ENCODE results near the gene LMOD2.
A peak's percentile ranks its signal among the peaks of the same experiment; 100 is the strongest.

Gene LMOD2

GRCh38 chr7:123615344-123615743, 40.3 kb upstream of the LMOD2 start:
- TF ChIP-seq ZNF274 (IDR thresholded peaks at IDR 0.05; ENCODE audit: low read length): no peak
- TF ChIP-seq ZNF274 (tag by site-specific recombination; IDR thresholded peaks at IDR 0.05; ENCODE audit: borderline replicate concordance): no peak
- Histone ChIP-seq H3K36me3 (ENCODE audit: control insufficient read depth in 2 of 2, insufficient read depth in 1 of 2, low read length in 2 of 2) (no peaks in the 10 kb centered on the region), H3K9me3 (ENCODE audit: control insufficient read depth, insufficient read depth, low read depth, low read length) (no peaks in the 10 kb centered on the region), H3K4me3 (ENCODE audit: low read depth, low read length) (no peak overlapping the region), H3K4me1 (ENCODE audit: control insufficient read depth, insufficient read depth, low read length) (no peaks in the 10 kb centered on the region), H3K27ac (ENCODE audit: extremely low read depth, low read depth, low read length) (no peak overlapping the region)
- POLR2A ChIA-PET: no interaction called here
- CTCF ChIA-PET: interaction anchor here (0.5 to 2.7 kb wide), 5 partner anchors 9 to 257 kb away, joined by 3 to 12 read pairs (median 3); no protein-coding TSS in a partner anchor

- Histone ChIP-seq H3K27ac (ENCODE audit: extremely low read depth, low read depth, low read length) (no peak overlapping the region), H3K4me3 (ENCODE audit: low read depth, low read length) (no peak overlapping the region), H3K4me1 (ENCODE audit: control insufficient read depth, insufficient read depth, low read length) (no peaks in the 10 kb centered on the region), H3K9me3 (ENCODE audit: control insufficient read depth, insufficient read depth, low read depth, low read length) (no peaks in the 10 kb centered on the region), H3K36me3 (ENCODE audit: control insufficient read depth in 2 of 2, insufficient read depth in 1 of 2, low read length in 2 of 2) (no peaks in the 10 kb centered on the region)
- CTCF ChIA-PET: interaction anchor here (0.6 to 0.8 kb wide), 2 partner anchors 9 to 32 kb away, joined by 3 to 4 read pairs; no protein-coding TSS in a partner anchor
- POLR2A ChIA-PET: no interaction called here
- no peak for TF ChIP-seq ATF2 (tag by site-specific recombination; IDR thresholded peaks at IDR 0.05; ENCODE audit: low read depth)
- TF ChIP-seq ZNF677 (tag by site-specific recombination; IDR thresholded peaks at IDR 0.05): no peak
- TF ChIP-seq ZNF248 (tag by site-specific recombination; IDR thresholded peaks at IDR 0.05): no peak
- no peak for TF ChIP-seq ZFP41 (tag by site-specific recombination; IDR thresholded peaks at IDR 0.05; ENCODE audit: borderline replicate concordance)
- no peak for TF ChIP-seq ZNF202 (tag by site-specific recombination; IDR thresholded peaks at IDR 0.05; ENCODE audit: borderline replicate concordance)
Measured at GRCh38 chr7:123616223-123616622, 39.4 kb upstream of the LMOD2 start.

GRCh38 chr7:123621707-123622106, 34.0 kb upstream of the LMOD2 start:
- no peaks in the 10 kb centered on the region for H3K36me3 ChIP-seq (ENCODE audit: control insufficient read depth in 2 of 2, insufficient read depth in 1 of 2, low read length in 2 of 2)
- no peaks in the 10 kb centered on the region for H3K9me3 ChIP-seq (ENCODE audit: control insufficient read depth, insufficient read depth, low read depth, low read length)
- 0 out of 2 replicates have a peak, but pooled peaks cover 4% of the 10 kb centered on the region for H3K4me1 ChIP-seq (ENCODE audit: control insufficient read depth, insufficient read depth, low read length)
- no peak for TF ChIP-seq PRDM2 (tag by site-specific recombination; IDR thresholded peaks at IDR 0.05; ENCODE audit: borderline replicate concordance)
- ChIA-PET CTCF (no interaction called here), POLR2A (no interaction called here)
- no peak overlapping the region for H3K4me3 ChIP-seq (ENCODE audit: low read depth, low read length)
- H3K27ac ChIP-seq (ENCODE audit: extremely low read depth, low read depth, low read length): no peak overlapping the region

- H3K36me3 ChIP-seq (ENCODE audit: control insufficient read depth in 2 of 2, insufficient read depth in 1 of 2, low read length in 2 of 2): no peaks in the 10 kb centered on the region
- H3K27ac ChIP-seq (ENCODE audit: extremely low read depth, low read depth, low read length): no peak overlapping the region
- CTCF ChIA-PET: interaction anchor here (0.6 to 2.3 kb wide), 5 partner anchors 13 to 202 kb away, joined by 3 to 12 read pairs (median 7); no protein-coding TSS in a partner anchor
- H3K4me3 ChIP-seq (ENCODE audit: low read depth, low read length): no peak overlapping the region
- H3K9me3 ChIP-seq (ENCODE audit: control insufficient read depth, insufficient read depth, low read depth, low read length): no peaks in the 10 kb centered on the region
- H3K4me1 ChIP-seq (ENCODE audit: control insufficient read depth, insufficient read depth, low read length): 0 out of 2 replicates have a peak, but pooled peaks cover 4% of the 10 kb centered on the region
- POLR2A ChIA-PET: no interaction called here
- TF ChIP-seq ZNF677 (tag by site-specific recombination; IDR thresholded peaks at IDR 0.05) (no peak), ZBTB44 (tag by site-specific recombination; IDR thresholded peaks at IDR 0.05) (peak; percentile 64), ZNF530 (tag by site-specific recombination; IDR thresholded peaks at IDR 0.05; ENCODE audit: low read depth) (no peak), ZNF366 (tag by site-specific recombination; conservative IDR thresholded peaks at IDR 0.05) (peak; percentile 79), ZNF335 (tag by site-specific recombination; conservative IDR thresholded peaks at IDR 0.05) (peak; percentile 50), PRDM10 (tag by site-specific recombination; IDR thresholded peaks at IDR 0.05) (peak; percentile 50; the same call in 1 of the 2 replicates)
Measured at GRCh38 chr7:123622660-123623386, 32.8 kb upstream of the LMOD2 start.

Data from HEK293 (cell line).